Stimulated activated CD4-positive, alpha-beta T cell treated with anti-CD3 and anti-CD28 coated beads, Interleukin-1b, Interleukin-23, amount 100 ng/mL, for 24 hours (primary cell): ENCODE results near the gene RAB24.
"Not testable (repeated sequence)": the region's sequence is repeated elsewhere in the genome, so short reads cannot be mapped to it uniquely, and the experiment has no call there.

Experiments
- DNase-seq, 4 experiments: peaks; one replicate each; pipeline ENCODE4 v3.0.0-alpha.2; 2020; ENCODE audit warnings: low read depth in 4 of 4, low spot score in 1 of 4

RAB24 gene

GRCh38 chr5:177303121-177303924 lies at the start of gene RAB24, which contains the start of gene PRELID1:
TSS of gene RAB24 (minus strand) at chr5:177303719. CDS start at chr5:177303288, 431 bp downstream.
TSS of gene PRELID1 (plus strand) at chr5:177303799. CDS start at chr5:177303986, 187 bp downstream.
- peak; percentile 76 to 88 (median 84) for DNase-seq

- DNase-seq = no peak
Measured at GRCh38 chr5:177353093-177353492, 49.6 kb upstream of the RAB24 start.

GRCh38 chr5:177351392-177352329 lies 48.1 kb upstream of the RAB24 start, which contains the start of gene LMAN2:
TSS of gene LMAN2 (minus strand) at chr5:177351668. CDS start at chr5:177351647, 21 bp downstream.
- DNase-seq = peak; percentile 72 to 85 (median 76)

GRCh38 chr5:177350776-177351391 lies 47.4 kb upstream of the RAB24 start:
- DNase-seq = no peak

GRCh38 chr5:177349762-177350161 lies 46.2 kb upstream of the RAB24 start:
- no peak for DNase-seq

GRCh38 chr5:177349362-177349647 lies 45.8 kb upstream of the RAB24 start:
- no peak for DNase-seq

- DNase-seq = no peak
Measured at GRCh38 chr5:177347699-177348098, 44.2 kb upstream of the RAB24 start.

GRCh38 chr5:177346820-177347219 lies 43.3 kb upstream of the RAB24 start:
- DNase-seq = no peak

GRCh38 chr5:177344891-177345290 lies 41.4 kb upstream of the RAB24 start:
- DNase-seq = no peak

- DNase-seq = no peak
Measured at GRCh38 chr5:177343777-177344176, 40.3 kb upstream of the RAB24 start.

GRCh38 chr5:177343000-177343399 lies 39.5 kb upstream of the RAB24 start:
- DNase-seq = not testable (repeated sequence)

GRCh38 chr5:177339107-177339638 lies 35.7 kb upstream of the RAB24 start:
- DNase-seq = no peak

- no peak for DNase-seq
Measured at GRCh38 chr5:177338251-177339106, 35.0 kb upstream of the RAB24 start.

- no peak for DNase-seq
Measured at GRCh38 chr5:177336603-177337494, 33.3 kb upstream of the RAB24 start.

GRCh38 chr5:177336112-177336511 lies 32.6 kb upstream of the RAB24 start:
- DNase-seq = no peak

GRCh38 chr5:177335701-177336065 lies 32.2 kb upstream of the RAB24 start:
- no peak for DNase-seq

- DNase-seq = no peak
Measured at GRCh38 chr5:177334781-177335700, 31.5 kb upstream of the RAB24 start.

GRCh38 chr5:177334155-177334551 lies 30.6 kb upstream of the RAB24 start:
- no peak for DNase-seq
